Sigmoid colon (tissue), 4 donors: ENCODE results near the gene RAB41.

Experiments
- EP300 ChIP-seq, 4 donors: sonication (generic); formaldehyde crosslinking; IDR thresholded peaks; one replicate each; pipeline ENCODE4 v1.6.1; 2017; ENCODE audit warnings: antibody characterized with exemption in 4 of 4
- POLR2A ChIP-seq, 2 donors: fragments of 450-650 bp; IDR thresholded peaks; one replicate each; pipeline ENCODE4 v1.6.1; 2016; ENCODE audit warnings: antibody characterized with exemption in 2 of 2, mild to moderate bottlenecking in 2 of 2, moderate library complexity in 2 of 2
- POLR2AphosphoS5 ChIP-seq, 4 donors: sonication (generic); formaldehyde crosslinking; IDR thresholded peaks; one replicate each; pipeline ENCODE4 v1.6.1; 2017; ENCODE audit warnings: antibody characterized with exemption in 4 of 4
- TF ChIP-seq, protein P1 (sequence below), 4 experiments: fragments of 450-650 bp in 3 of 4; fragments of 200-600 bp in 1 of 4; IDR thresholded peaks; one replicate each; pipeline ENCODE4 v1.5.1; 2016 to 2019; ENCODE audit warnings: antibody characterized with exemption in 4 of 4, mild to moderate bottlenecking in 3 of 4, moderate library complexity in 2 of 4

DNA sequence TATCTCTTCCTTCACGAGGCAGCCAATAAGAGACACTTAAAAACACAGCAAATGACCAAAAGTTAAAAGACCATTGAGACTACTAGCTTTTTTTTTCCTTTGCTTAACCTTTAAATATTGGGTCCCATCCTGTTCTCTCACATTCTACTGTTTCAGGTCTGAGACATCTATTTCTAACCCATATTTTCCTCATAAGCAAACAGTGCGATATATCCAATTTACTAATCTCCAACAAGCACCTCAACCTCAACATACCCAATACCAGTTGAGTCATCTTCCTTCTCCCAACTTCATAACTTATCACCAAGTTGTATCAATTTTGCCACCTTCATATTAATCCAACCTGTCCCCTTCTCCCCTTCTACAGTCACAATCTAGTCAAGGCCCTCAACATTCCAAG, 40.5 kb upstream of the RAB41 start:
- TF ChIP-seq, protein P1, sequence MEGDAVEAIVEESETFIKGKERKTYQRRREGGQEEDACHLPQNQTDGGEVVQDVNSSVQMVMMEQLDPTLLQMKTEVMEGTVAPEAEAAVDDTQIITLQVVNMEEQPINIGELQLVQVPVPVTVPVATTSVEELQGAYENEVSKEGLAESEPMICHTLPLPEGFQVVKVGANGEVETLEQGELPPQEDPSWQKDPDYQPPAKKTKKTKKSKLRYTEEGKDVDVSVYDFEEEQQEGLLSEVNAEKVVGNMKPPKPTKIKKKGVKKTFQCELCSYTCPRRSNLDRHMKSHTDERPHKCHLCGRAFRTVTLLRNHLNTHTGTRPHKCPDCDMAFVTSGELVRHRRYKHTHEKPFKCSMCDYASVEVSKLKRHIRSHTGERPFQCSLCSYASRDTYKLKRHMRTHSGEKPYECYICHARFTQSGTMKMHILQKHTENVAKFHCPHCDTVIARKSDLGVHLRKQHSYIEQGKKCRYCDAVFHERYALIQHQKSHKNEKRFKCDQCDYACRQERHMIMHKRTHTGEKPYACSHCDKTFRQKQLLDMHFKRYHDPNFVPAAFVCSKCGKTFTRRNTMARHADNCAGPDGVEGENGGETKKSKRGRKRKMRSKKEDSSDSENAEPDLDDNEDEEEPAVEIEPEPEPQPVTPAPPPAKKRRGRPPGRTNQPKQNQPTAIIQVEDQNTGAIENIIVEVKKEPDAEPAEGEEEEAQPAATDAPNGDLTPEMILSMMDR (IDR thresholded peaks at IDR 0.05), result no peak
- no peak for TF ChIP-seq POLR2A (IDR thresholded peaks at IDR 0.05)
- no peak for TF ChIP-seq EP300 (IDR thresholded peaks at IDR 0.05)
- TF ChIP-seq POLR2AphosphoS5 (IDR thresholded peaks at IDR 0.05), result no peak
